ENCODE measurements around the gene ANO3. TPM values are rescaled to one million over a fixed set of nuclear protein-coding genes. Genes with fewer than 3 reads are reported as not detected.

ANO3 gene
- total and polyA plus RNA-seq, 2 donors (not counting 1 experiment from before 2014, with no cell fraction given): not detected

- no peak overlapping the region for H3K4me3 Mint-ChIP-seq
- no peak overlapping the region for H3K27ac ChIP-seq (ENCODE audit: low read length in 2 of 2)
These were observed 370.5 kb downstream of the ANO3 start for GRCh38 chr11:26702406-26702805.

More at GRCh38 chr11:26702406-26702805, 370.5 kb downstream of the ANO3 start:
- Mint-ChIP-seq H3K27me3 (no peaks in the 10 kb centered on the region), H3K4me1 (no peaks in the 10 kb centered on the region), H3K27ac (no peak overlapping the region), H3K9me3 (ENCODE audit: insufficient read depth) (no peaks in the 10 kb centered on the region)
- Histone ChIP-seq H3K4me1 (ENCODE audit: control insufficient read depth in 2 of 2, insufficient read depth in 2 of 2, low read length in 2 of 2) (no peaks in the 10 kb centered on the region), H3K79me2 (ENCODE audit: control insufficient read depth, insufficient read depth, low read length) (no peaks in the 10 kb centered on the region), H3K4me2 (replicated peaks; ENCODE audit: low read depth, low read length, poor library complexity, severe bottlenecking) (no peak overlapping the region), H4K20me1 (ENCODE audit: control insufficient read depth, insufficient read depth, low read length, poor library complexity, severe bottlenecking) (no peaks in the 10 kb centered on the region), H2AFZ (ENCODE audit: insufficient read depth, low read depth, low read length, poor library complexity, severe bottlenecking) (no peak overlapping the region), H3K9me3 (ENCODE audit: control extremely low read depth in 1 of 3, control insufficient read depth in 2 of 3, insufficient read depth in 1 of 3, low read length in 2 of 3) (no peaks in the 10 kb centered on the region), H3K9ac (ENCODE audit: low read length) (no peak overlapping the region), H3K4me3 (ENCODE audit: control extremely low read depth in 1 of 5, extremely low read depth in 1 of 5, insufficient read depth in 1 of 5, low read depth in 2 of 5, low read length in 4 of 5) (no peak overlapping the region), H3K27me3 (replicated peaks in 1 of 4; ENCODE audit: control extremely low read depth in 1 of 4, control insufficient read depth in 3 of 4, insufficient read depth in 4 of 4, low read length in 3 of 4) (no peaks in the 10 kb centered on the region), H3K36me3 (replicated peaks in 1 of 2; ENCODE audit: control extremely low read depth in 1 of 2, control insufficient read depth in 1 of 2, extremely low read depth in 1 of 2, insufficient read depth in 2 of 2, low read length in 1 of 2) (no peaks in the 10 kb centered on the region)
- TF ChIP-seq CTCF (IDR thresholded peaks at IDR 0.05): no peak
- TF ChIP-seq EZH2 (IDR thresholded peaks at IDR 0.05; ENCODE audit: borderline replicate concordance, insufficient read depth, low read depth, low read length, poor library complexity, severe bottlenecking): no peak
- ATAC-seq (ENCODE audit: low read depth) (no peak), DNase-seq (no peak)
- ChIA-PET CTCF (interaction anchor here (1.3 kb wide), 1 partner anchor 10 kb away, joined by 3 read pairs; no protein-coding TSS in a partner anchor), POLR2A (no interaction called here)
- intact Hi-C loops (cut with micrococcal nuclease): no loop called here
